ENCODE measurements around the gene ARMC5. TPM values are rescaled to one million over a fixed set of nuclear protein-coding genes. Genes with fewer than 3 reads are reported as not detected.

ARMC5 gene
- total RNA-seq, 1 donor from 2014 or later = 10.8 TPM

DNA sequence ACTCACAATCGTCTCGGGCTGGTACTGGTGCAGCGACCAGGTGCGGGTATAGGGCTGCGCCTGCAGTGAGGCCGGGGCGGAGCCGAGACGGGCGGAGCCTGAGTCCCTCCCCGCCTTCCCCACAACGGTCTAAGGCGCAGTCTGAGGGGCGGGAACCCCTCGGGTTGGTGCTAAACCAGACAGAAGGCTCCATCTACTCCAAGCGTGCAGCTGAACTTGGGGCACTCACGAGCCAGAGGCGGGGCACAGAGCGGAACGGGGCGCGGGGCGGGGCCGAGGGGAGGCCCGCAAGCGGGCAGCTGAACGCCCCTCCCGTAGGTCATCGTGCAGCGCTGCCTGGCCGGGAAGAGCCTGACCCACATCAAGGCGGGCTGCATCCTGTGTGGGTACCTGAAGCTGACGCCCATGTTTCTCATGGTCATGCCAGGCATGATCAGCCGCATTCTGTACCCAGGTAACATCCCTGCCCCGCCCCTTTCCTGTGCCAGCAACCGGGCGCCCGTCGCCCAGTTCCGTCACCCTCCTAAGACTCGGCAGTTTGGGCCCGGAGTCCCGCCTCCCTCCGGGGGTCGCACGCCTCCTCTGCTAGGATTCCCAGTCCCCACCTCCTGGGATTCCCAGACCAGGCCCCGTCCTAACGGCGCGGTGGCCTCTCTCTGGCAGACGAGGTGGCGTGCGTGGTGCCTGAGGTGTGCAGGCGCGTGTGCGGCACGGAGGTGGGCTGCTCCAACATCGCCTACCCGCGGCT lies 28.6 kb downstream of the ARMC5 start:
- peak; percentile 84 for ATAC-seq
- TF ChIP-seq, protein P1, sequence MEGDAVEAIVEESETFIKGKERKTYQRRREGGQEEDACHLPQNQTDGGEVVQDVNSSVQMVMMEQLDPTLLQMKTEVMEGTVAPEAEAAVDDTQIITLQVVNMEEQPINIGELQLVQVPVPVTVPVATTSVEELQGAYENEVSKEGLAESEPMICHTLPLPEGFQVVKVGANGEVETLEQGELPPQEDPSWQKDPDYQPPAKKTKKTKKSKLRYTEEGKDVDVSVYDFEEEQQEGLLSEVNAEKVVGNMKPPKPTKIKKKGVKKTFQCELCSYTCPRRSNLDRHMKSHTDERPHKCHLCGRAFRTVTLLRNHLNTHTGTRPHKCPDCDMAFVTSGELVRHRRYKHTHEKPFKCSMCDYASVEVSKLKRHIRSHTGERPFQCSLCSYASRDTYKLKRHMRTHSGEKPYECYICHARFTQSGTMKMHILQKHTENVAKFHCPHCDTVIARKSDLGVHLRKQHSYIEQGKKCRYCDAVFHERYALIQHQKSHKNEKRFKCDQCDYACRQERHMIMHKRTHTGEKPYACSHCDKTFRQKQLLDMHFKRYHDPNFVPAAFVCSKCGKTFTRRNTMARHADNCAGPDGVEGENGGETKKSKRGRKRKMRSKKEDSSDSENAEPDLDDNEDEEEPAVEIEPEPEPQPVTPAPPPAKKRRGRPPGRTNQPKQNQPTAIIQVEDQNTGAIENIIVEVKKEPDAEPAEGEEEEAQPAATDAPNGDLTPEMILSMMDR (IDR thresholded peaks at IDR 0.05) = no peak
- intact Hi-C loops (cut with DNase I) = no loop called here
- peak; percentile 91 for DNase-seq
- Histone ChIP-seq H3K27me3 (no peaks in the 10 kb centered on the region), H3K4me1 (peaks cover 10% of the 10 kb centered on the region), H3K4me3 (peak overlapping the region; percentile 56), H3K36me3 (peaks cover 15% of the 10 kb centered on the region), H3K9me3 (no peaks in the 10 kb centered on the region), H3K27ac (peak overlapping the region; percentile 65)

DNA sequence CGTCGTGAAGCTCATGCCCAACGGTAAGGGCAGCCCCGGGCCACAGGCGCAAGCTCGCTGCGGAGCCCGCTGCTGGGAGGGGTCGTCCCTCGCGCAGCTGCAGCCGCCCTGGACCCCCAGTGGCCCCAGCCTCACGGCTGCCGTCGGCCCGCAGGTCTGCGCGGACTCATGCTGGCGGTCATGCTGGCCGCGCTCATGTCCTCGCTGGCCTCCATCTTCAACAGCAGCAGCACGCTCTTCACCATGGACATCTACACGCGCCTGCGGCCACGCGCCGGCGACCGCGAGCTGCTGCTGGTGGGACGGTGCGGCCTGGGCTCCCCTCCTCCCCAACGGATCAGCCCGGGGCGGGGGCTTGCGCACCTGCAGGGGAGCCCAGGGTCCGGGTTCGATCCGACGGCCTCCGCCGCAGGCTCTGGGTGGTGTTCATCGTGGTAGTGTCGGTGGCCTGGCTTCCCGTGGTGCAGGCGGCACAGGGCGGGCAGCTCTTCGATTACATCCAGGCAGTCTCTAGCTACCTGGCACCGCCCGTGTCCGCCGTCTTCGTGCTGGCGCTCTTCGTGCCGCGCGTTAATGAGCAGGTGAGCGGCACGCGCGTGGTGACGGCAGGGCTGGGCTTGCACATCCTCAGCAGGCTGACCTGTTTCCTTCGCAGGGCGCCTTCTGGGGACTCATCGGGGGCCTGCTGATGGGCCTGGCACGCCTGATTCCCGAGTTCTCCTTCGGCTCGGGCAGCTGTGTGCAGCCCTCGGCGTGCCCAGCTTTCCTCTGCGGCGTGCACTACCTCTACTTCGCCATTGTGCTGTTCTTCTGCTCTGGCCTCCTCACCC lies 29.4 kb downstream of the ARMC5 start:
- H3K9me3 ChIP-seq = no peaks in the 10 kb centered on the region
- no peak for DNase-seq
- no peaks in the 10 kb centered on the region for H3K27me3 ChIP-seq
- intact Hi-C loops (cut with DNase I) = no loop called here
- H3K4me1 ChIP-seq = peaks cover 10% of the 10 kb centered on the region
- no peak for ATAC-seq
- TF ChIP-seq, protein P1 (IDR thresholded peaks at IDR 0.05) = no peak
- H3K27ac ChIP-seq = peak overlapping the region; percentile 11
- H3K36me3 ChIP-seq = peaks cover 23% of the 10 kb centered on the region
- H3K4me3 ChIP-seq = peak overlapping the region; percentile 56

DNA sequence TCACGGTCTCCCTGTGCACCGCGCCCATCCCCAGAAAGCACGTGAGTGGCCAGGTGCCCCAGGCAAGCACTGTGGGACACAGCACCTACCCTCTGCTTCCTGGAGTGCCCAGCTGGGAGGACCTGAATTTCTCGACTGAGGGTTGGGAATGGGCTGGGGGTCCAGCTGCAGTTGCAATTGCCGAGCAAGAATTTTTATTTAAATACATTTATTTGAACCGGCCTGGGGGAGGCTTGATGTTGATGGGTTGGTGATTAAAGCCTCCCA lies 29.9 kb downstream of the ARMC5 start:
- H3K4me1 ChIP-seq = peaks cover 10% of the 10 kb centered on the region
- DNase-seq (no peak), ATAC-seq (no peak)
- no peaks in the 10 kb centered on the region for H3K9me3 ChIP-seq
- no peak overlapping the region for H3K4me3 ChIP-seq
- TF ChIP-seq, protein P1 (IDR thresholded peaks at IDR 0.05) = no peak
- intact Hi-C loops (cut with DNase I) = no loop called here
- no peak overlapping the region for H3K27ac ChIP-seq
- peaks cover 29% of the 10 kb centered on the region for H3K36me3 ChIP-seq
- H3K27me3 ChIP-seq = no peaks in the 10 kb centered on the region

GRCh38 chr16:31489616-31490584 lies 30.6 kb downstream of the ARMC5 start:
- H3K4me1 ChIP-seq = peaks cover 10% of the 10 kb centered on the region
- H3K27ac ChIP-seq = no peak overlapping the region
- intact Hi-C loops (cut with DNase I) = no loop called here
- no peak for ATAC-seq
- TF ChIP-seq, protein P1 (IDR thresholded peaks at IDR 0.05) = no peak
- no peak for DNase-seq
- no peak overlapping the region for H3K4me3 ChIP-seq
- H3K9me3 ChIP-seq = no peaks in the 10 kb centered on the region
- H3K36me3 ChIP-seq = peaks cover 33% of the 10 kb centered on the region
- no peaks in the 10 kb centered on the region for H3K27me3 ChIP-seq

- no peak overlapping the region for H3K4me3 ChIP-seq
- H3K27ac ChIP-seq = no peak overlapping the region
- peaks cover 53% of the 10 kb centered on the region for H3K36me3 ChIP-seq
- peaks cover 10% of the 10 kb centered on the region for H3K4me1 ChIP-seq
- H3K27me3 ChIP-seq = no peaks in the 10 kb centered on the region
- no peak for ATAC-seq
- TF ChIP-seq, protein P1 (IDR thresholded peaks at IDR 0.05) = no peak
- H3K9me3 ChIP-seq = no peaks in the 10 kb centered on the region
- intact Hi-C loops (cut with DNase I) = no loop called here
- no peak for DNase-seq
Observed at GRCh38 chr16:31491778-31492418, 32.6 kb downstream of the ARMC5 start.
